Stimulated activated CD4-positive, alpha-beta T cell treated with anti-CD3 and anti-CD28 coated beads, Interleukin-4, amount 100 ng/mL, for 1 hour (primary cell): ENCODE measurements around the gene LRP11.
"Not testable (repeated sequence)": the region's sequence is repeated elsewhere in the genome, so short reads cannot be mapped to it uniquely, and the experiment has no call there.

Experiments used
- DNase-seq: peaks from one replicate; pipeline ENCODE4 v3.0.0-alpha.2; 2020

The LRP11 gene

DNA sequence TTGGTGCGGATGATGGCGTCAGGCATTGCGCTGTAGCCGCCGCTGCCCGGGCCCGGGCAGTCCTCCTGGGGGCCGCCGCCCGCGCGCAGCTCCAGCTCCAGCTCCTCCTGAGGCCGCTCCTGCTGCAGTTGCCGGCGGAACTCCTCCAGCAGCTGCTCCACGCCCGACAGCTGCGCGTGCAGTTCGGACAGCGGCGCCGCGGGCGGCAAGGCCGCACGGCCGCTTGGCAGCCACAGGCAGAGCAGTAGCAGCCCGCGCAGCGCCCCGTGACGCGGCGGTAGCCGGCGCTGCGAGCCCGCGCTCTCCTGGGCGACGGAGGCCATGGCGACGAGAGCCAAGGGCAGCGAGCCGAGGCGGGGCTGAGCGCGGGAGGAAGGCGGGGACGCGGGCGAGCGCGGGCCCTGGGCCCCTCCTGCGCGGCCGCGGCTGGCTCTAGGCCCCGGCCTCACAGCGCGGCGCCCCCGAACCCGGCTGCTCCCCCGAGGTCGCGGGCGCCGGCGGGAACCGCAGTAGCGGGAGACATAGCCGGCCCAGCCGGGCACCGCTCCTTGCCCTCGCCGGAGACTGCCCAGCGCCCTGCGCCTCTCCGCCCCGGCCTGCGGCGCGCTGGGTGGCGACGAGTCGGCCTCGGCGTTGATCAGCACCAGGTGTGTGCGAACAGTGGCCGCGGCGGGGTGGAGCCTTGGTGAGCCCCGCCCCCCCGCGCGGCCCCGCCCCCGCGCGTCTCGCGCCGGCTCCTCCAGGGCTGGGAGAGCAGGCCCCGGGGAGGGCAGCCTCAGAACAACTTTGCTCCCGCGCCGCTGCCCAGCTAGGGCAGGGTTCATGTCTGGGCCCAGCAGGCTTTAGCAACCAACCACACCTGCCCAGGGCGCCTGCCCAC lies at the start of gene LRP11:
LRP11 (minus strand) TSS at position 662 of the 880 bp plus-strand sequence; CDS start at position 323, 339 bp downstream.
- peak; percentile 82 for DNase-seq

DNA sequence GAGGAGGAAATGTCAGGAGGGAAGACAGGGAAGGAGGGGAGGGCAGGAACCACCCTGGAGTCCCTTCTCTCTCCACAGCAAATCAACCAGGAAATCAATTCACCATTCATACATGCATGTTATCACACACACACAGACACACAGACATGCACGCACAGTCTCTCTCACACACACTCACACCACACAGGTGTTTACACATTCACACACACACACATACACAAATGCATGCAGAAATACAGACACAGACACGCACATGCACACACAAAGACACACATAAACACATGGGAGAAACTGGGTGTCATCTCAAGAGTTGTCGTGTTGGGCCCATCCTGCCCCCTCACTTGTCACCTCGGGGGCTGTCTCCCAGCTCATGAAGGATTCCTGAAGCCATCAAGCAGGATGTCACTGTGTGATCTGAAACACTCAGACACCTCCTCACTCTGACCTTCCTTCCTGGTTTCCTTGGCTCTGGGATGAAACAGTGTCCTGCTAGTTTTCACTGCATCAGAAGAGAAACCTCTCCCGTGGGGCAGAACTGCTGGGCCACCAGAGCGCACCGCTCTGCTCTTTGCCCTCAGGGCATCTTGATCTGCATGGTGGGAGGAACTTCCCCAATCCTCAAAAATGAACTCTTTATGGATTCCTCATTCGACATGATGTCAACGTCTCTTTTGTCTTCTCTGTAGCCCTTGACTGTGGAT lies 49.5 kb upstream of the LRP11 start:
- DNase-seq: no peak

DNA sequence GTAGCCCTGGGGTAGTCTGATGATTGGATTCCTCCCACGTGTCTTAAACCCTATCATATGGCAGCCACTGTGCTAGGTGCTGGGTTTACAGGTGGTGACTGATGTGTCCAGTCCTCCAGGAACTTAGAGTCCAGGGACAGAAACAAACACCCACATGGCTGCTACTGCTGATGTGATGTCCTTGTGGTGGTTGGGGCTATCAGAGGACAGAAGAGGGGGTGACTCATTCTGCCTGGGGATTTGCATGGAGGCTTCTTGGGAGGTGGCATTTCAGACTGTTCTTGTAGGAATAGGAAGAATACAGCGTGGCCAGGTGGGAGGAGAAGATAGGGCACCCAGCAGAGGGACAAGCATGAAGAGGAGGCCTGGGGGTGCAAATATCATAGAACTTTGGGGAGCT lies 48.9 kb upstream of the LRP11 start:
- no peak for DNase-seq

- DNase-seq: not testable (repeated sequence)
Observed at GRCh38 chr6:149912680-149913079, 48.5 kb upstream of the LRP11 start.

DNA sequence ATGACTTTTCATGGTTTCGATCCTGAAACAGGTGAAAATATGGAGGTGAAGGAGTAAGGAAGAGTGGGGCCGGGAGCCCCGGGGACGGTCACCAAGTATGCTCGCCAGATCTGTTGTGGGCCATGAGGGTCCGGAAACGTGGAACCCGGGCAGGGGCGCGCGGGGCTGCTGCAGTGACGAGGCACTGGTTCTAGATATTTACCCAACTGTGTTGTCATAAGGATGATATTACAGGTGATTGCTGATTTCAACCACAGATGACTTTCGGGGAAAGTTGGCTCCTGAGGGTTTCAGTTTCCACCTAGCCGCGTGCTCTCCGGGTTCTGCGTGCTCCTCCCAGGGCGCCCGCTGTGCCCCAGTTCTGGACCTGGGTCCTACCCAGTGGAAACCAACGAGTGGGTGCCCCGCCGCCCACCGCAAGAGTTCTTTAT lies 46.6 kb upstream of the LRP11 start:
- no peak for DNase-seq

- no peak for DNase-seq
Observed at GRCh38 chr6:149909701-149910470, 45.7 kb upstream of the LRP11 start.

DNA sequence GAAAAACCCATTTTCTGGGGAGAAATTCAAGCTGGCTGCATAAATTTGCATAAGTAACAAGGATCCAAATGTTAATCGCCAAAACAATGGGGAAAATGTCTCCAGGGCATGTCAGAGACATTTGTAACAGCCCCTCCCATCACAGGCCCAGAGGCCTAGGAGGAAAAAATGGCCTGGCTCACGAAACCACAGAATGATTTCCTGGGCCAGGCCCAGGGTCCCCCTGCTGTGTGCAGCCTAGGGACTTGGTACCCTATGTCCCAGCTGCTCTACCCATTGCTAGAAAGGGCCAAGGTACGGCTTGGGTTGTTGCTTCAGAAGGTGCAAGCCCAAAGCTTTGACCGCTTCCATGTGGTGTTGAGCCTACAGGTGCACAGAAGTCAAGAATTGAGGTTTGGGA lies 44.3 kb upstream of the LRP11 start:
- not testable (repeated sequence) for DNase-seq

GRCh38 chr6:149907317-149907716 lies 43.2 kb upstream of the LRP11 start:
- no peak for DNase-seq

DNA sequence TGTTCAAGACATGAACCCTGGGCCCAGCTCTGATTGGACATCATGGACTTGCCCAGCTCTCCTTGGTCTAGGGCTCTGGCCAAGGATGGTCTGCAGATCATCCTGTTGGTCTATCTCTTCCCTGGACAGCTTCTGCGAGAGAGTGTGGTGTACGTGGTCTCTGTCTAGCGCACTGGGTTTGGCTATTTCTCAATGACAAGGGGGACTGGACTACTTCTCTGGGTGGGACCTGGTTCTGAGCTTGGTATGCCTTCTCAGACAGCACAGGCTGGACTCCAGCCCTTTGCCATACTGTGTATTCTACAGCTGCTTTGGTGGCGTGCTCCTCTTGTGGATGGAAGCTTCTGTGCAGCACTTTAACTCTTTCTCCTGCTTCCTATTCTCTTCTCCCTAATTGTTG lies 42.2 kb upstream of the LRP11 start:
- no peak for DNase-seq

- DNase-seq: no peak
Observed at GRCh38 chr6:149905911-149906371, 41.8 kb upstream of the LRP11 start.

GRCh38 chr6:149905371-149905910 lies 41.3 kb upstream of the LRP11 start:
- no peak for DNase-seq

- no peak for DNase-seq
Observed at GRCh38 chr6:149904661-149905370, 40.7 kb upstream of the LRP11 start.

GRCh38 chr6:149903938-149904611 lies 39.9 kb upstream of the LRP11 start:
- DNase-seq: no peak

GRCh38 chr6:149901444-149902140 lies 37.4 kb upstream of the LRP11 start:
- no peak for DNase-seq

DNA sequence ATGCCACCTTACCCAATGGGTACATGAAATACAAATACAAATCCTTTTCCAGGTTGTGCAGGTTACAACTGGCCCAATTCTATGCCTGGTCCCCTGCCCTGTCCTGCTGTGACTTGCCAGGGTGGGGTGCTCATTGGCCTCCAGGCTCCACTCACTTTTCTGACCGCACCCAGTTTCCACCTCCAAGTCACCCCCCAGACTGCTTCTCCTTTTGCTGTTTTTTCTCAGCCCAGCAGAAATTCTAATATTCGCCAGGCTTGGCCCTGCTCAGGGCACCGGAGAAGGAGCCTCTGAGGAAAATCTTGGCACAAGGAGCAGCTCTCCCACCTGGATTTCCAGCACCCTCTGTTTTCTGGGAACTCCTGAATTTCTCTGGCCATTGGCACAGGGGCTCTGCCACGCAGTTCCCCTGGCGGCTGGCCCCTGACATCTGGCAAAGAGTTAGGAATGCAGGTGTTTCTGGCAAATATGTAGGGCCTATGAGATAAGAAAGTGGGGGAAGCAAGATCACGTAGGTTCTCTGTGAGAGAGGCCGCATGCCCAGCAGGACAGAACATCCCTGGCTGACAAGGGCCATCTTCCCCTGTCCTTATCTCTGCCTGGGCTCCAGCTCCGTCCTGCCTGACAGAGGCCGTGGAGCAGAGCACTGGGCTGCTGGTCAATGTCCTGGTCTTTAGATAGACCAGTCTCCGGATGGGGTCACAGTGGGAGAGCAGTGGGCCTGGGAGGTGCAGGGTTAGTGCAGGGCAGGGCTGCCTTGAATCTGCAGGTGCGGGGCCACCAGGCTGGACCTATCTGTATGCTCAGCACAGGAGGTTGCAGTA lies 36.7 kb upstream of the LRP11 start:
- DNase-seq: no peak

DNA sequence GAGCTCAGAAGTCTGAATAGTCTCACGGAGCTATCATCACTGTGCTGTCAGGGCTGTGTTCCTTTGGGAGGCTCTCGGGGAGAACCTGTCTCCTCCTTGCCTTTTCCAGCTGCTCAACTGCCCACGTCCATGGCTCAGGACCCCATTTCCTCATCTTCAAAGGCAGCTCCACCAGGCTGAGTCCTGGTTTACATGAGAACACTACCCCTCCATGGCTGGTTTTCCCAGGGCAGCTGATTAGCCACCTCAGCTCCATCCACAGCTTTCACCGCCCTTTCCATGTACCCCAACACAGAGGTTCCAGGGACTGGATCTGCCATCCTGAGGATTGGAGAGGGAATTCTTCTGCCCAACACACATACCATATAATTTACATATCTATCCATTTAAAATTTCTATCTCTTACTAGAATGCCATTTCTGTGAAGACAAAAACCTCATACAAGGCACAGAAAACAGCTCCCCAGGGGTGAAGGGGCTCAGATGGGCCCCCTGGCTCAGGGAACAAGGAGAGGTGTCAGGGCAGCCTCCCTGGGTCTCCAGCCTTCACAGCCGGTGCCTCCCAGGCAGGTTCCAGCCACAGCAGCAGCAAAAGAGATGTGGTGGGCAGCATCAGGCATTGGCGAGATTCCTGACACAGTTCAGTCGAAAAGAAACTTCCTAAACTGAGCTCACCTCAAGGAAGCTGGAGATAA lies 35.9 kb upstream of the LRP11 start:
- no peak for DNase-seq

DNA sequence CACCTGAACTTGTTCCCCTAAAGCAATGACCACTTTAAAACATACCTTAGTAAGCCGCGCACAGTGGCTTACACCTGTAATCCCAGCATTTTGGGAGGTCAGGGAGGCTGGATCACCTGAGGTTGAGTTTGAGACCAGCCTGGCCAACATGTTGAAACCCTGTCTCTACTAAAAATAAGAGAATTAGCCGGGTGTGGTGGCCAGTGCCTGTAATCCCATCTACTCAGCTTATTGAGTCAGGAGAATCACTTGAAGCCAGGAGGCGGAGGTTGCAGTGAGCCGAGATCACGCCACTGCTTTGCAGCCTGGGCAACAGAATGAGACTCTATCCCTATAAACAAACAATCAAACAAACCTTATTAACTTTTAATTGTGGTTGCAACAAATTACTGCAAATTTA lies 35.3 kb upstream of the LRP11 start:
- no peak for DNase-seq

- DNase-seq: no peak
Observed at GRCh38 chr6:149898966-149899365, 34.8 kb upstream of the LRP11 start.
